GM21360 (cell line): Measurements from ENCODE around the gene PLOD1.

Experiments
- ATAC-seq: cut with Tn5 transposase; IDR thresholded peaks from one replicate; pipeline ENCODE4 v1.9.1; 2021; ENCODE audit warnings: mild to moderate bottlenecking, moderate library complexity; ENCODE audit not compliant: unreplicated experiment

PLOD1 gene

DNA sequence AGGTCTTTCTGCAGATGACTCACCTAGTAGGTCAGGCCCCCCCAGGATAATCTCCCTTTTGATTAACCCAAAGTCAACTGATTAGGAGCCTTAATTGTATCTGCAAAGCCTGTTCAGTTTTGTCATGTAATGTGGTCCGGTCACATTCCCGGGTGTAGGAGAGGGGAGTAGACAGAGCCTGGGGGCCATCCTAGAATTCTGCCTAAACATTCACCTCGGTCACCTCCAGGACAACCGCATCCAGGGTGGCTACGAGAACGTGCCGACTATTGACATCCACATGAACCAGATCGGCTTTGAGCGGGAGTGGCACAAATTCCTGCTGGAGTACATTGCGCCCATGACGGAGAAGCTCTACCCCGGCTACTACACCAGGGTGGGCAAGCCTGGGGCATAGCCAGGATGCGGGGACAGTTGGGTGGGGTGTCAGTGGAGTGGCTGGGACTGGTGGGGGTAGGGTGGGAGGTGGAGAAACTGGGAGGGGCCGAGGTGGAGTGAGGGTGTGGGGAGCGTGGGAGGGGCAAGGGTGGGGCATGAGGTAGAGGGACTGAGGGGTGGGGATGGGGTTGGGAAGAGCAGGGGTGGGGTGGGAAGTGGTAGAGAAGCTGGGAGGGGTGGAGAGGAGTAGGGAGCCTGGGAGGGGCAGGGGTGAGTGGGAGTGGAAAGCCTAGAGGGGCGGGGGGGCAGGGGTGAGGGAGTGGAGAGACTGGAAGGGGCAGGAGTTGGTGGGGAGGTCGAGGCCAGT lies 36.1 kb downstream of the PLOD1 start:
- ATAC-seq, result no peak

DNA sequence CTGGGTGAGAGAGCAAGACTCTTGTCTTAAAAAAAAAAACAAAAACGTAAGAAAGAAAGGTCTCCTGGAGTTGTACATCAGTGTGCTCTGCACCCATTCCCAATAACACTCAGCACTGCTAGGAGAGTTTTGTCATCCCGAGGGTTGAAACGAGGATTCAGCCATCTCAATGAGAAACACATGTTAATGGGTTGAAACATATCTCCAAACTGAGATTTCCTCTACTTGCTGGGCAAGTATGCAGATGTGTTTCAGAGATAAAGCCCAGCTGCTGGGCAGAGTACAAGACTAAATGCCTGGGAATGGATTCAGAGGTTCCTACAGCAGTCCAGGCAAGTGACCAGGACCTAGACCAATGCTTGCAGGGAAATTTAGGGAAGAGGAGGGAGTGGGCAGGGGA lies 43.1 kb downstream of the PLOD1 start:
- no peak for ATAC-seq

DNA sequence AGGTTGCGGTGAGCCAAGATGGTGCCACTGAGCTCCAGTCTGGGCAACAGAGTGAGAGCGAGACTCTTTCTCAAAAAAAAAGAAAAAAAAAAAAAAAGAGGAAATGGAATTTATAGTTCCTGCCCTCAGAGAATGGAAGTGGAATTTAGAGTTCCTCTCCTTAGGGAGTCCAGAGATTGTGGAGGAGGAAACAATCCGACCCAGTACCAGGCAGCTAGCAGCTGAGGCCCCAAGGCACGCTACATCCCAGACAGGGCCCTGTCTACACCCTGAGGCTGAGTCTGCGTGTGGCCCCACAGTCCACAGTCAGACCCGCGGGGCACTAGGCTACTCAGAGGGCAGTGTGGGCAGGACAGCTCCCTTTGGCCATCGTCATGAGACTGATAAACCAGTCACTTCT lies 43.8 kb downstream of the PLOD1 start:
- no peak for ATAC-seq

DNA sequence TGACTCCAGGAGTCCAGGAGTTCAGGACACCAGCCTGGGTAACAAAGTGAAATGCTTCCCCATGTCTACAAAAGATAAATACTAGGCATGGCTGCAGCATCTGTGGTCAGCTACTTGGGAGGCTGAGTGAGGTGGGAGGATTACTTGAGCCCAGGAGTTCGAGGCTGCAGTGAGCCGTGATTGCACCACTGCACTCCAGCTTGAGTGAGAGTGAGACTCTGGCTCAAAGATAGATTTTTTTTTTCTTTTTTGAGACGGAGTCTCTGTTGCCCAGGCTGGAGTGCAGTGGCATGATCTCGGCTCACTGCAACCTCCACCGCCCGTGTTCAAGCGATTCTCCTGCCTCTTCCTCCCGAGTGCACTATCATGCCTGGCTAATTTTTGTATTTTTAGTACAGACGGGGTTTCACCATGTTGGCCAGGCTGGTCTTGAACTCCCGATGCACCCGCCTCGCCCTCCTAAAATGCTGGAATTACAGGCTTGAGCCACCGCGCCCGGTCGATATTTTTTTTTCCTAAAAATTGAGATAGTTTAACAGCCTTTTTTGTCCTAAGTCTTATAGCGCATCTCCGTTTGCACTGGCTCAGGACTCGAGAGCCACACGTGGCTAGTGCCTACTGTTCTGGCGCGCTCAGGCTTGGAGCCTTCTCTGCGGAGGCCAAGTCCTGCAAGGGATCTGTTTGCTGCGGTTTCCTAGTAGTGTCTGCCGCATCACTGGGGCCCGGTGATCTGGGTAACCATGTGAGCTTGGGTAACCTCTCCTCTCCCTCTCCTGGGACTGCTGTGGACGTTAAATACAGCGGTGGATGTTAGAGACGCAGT lies 44.7 kb downstream of the PLOD1 start:
- ATAC-seq, result no peak

DNA sequence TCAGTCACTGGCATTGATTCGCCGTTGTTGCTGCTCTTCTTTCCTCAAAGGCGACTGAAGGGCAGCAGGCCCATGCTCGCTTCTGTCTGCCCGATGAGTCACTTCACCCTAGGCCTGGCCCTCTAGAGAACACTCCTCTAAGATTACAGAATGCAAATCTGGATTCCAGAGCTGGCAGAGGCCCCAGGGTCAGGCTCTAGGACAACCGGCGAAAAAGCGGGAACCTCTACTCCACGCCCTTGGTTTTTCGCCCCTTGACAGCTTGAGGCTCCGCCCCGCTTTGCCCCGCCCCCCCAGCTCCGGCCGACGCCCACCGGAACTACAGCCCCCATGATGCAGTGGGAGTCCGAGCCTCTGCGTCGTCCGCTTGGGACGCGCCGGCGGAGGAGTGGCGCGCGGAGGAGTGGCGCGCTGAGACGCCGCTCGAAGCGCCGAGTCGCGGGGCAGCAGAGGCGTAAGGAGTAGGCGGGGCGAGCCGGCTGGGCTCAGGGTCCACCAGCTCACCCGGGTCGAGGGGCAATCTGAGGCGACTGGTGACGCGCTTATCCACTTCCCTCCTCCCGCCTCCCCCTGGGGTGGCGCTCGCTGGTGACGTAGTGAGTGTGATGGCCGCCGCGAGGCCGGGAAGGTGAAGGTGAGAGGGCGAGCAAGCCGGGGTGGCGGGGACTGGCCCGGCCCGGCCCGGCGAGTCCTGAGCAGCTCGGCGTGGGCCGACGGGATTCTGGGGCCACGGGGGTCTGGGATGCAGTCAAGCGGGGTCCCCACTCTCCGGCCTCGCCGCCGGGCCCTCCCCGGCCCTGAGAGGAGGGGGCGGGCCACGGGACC lies 45.5 kb downstream of the PLOD1 start, which contains the start of gene MFN2:
Gene MFN2 (plus strand): TSS at position 594 of the 825 bp plus-strand sequence. CDS start 8,725 bp downstream, outside the sequence.
- peak; percentile 83 for ATAC-seq

DNA sequence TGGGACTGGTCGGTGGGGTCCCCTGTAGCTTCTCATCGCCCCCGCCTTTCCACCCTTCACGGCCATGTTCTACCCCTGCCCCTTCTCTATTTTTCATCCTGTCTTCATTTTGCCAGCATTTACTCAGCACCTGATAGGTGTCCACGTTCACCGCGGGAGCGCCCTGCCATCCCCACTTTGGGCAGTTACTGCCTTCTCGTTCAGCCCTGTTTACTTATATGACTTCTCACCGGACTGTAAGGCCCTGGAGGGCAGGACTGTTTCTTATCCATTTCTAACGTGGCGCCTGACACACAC lies 46.1 kb downstream of the PLOD1 start:
- ATAC-seq, result no peak

DNA sequence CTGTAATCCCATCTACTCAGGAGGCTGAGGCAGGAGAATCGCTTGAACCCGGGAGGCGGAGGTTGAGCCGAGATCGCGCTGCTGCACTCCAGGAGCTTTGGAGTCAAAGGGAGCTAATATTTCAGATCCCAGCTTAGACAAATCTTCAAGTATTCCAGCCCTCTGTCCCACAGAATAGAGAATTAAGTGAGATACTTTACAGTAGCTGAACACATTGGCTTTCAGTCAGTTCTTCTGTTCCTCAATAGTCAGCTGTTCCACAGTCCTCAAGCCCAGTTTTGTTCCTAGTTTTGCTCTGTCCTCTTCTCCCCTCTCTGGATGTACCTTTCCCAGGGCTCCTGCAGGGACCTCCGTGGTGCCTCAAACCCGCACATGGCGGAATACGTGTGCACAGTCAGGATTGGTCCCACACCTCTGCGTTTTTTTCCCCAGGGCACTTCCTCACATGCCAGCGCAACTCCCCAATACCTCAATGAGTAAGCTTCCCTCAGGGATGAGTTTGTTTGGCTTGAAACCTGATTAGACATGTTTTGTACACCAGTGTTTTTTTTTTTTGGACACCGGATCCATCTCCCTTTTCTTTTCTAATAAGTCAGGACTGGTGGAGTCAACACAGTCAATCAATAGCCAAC lies 47.0 kb downstream of the PLOD1 start:
- no peak for ATAC-seq

DNA sequence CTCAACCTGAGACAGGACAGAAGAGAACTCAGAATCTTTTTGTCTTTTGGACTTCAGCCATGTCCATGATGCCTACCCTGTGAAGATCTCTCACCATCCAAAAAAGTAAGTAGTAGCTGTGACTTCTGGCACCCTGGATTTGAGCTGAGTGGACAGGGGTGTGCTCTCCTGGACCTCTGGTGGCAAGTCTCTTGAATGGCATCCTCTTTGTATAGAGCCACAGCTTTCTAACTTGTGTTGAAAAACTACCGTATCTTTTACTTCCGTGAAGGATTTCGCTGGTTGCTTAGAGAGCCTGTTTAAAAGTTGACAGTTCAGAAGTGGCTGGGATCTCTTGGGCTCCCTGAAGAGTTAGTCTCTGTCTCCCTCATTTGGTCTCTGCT lies 47.5 kb downstream of the PLOD1 start:
- no peak for ATAC-seq

DNA sequence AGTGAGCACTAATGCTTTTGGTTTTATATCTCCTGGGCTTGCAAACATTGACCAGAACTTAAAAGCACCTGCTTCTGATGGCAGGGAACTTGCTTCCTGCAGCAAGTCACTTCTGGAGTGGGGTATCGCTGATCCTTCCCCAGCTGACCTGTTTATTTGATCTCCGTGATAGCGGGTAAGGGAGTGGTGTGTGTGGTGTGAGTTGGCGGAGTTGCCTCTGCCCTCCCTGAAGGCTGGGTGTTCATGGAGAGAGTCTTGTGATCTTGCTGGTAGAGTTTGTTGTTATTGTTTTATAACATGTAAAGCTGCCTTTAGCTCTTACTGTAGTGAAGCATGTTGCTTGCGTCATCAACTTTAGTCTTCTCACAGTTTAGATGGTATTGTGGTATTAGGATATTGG lies 49.6 kb downstream of the PLOD1 start:
- no peak for ATAC-seq

DNA sequence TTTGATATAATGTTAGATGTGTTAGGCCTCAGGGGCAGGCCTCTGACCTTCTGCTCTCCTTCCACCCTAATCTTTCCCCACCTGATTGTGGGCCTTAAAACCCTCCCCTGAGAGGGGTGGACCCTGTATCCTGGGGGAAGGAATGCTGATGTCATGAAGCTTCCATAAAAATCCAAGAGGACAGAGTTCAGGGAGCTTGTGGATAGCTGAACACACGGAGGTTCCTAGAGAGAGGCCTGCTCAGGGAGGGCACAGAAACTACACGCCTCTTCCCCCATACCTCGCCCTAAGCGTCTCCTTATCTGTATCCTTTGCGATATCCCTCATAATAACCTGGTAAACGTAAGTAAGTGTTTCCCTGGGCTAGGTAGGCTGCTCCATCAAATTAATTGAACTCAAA lies 50.1 kb downstream of the PLOD1 start:
- no peak for ATAC-seq

DNA sequence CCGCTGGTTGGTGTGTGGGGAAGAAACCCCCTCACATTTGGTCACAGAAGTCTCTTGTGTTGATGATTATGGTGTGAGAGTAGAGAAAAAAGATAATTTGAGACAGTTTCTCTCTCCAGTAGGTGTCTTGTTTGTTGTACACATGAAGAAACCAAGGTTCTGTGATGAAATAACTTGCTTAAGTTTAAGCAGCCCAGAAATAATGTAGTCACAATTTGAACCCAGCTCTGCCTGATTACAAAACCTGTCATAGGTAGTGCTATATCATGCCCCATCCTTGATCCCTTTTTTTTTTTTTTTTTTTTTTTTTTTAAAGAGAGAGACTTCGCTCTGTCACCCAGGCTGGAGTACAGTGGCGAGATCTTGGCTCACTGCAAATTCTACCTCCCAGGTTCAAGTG lies 50.7 kb downstream of the PLOD1 start:
- no peak for ATAC-seq

DNA sequence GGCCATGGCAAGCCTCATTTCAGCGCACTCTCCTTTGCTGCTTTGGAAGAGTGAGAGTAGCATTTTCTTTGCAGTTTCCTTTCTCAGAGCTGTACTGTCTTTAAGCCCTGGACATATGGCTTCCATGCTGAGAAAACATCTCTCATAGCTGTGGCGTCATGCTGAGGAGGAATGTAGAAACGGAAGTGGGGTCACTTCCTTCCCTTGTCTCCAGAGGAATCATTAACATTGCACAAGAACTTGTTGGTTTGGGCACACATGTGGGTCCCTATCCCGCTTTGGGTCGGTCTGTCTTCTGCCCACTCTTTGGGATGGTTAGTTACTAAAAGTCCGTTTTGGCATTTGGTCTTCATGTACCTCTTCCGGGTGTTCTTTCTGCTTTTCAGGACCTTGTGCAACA lies 51.3 kb downstream of the PLOD1 start:
- no peak for ATAC-seq

DNA sequence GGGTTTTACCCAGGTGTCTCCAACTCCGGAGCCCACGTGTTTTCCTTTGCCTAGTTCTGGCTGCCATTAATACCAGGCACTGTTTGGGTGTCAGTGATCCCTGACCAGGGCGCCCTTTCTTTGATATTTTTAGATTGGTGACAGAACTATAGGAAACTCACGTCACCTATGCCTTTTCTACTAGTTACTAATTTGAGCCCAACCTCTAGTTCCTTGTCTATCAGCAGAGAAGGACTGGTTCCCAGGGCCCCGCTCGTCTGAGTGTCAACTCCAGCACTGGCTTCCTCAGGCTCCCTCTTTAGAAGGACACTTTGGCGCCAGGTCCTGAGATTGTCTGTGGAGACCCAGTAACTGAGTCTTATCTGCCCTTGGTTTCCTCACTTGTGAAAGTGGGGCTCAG lies 55.2 kb downstream of the PLOD1 start:
- ATAC-seq, result no peak

DNA sequence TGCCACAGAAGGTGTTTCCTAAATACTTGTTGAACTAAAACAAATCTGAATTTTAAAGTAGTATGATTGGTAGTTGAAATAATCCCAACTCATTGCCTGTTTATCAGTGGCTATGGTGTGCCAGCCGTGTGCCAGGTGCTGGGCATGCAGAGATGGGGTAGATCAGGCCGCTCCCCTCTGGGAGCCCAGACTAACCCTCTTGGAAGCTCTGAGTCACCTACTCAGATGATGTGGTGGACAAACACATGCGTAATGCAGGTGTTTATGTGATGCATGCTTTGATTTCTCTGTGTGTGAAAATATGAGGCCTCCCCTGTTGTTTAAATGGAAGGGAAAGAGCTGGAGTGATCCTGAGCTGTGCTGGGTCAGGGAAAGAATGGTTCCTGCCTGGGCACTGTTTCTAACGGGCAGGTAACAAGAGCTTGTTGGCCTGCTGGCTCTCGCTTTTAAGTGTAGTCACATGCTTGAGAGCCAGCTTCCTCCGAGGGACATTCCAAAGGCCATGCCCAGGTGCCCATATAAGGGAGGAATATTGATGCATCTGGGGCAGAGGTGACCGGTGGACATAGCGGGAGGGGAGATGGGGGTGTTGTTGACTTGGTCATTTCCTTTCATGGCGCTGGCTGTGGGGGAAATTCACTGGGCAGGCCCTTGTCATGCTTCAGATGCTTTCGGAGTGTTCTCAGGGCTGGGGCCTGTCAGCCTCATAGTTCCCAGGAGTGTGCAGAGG lies 56.0 kb downstream of the PLOD1 start:
- ATAC-seq, result no peak

DNA sequence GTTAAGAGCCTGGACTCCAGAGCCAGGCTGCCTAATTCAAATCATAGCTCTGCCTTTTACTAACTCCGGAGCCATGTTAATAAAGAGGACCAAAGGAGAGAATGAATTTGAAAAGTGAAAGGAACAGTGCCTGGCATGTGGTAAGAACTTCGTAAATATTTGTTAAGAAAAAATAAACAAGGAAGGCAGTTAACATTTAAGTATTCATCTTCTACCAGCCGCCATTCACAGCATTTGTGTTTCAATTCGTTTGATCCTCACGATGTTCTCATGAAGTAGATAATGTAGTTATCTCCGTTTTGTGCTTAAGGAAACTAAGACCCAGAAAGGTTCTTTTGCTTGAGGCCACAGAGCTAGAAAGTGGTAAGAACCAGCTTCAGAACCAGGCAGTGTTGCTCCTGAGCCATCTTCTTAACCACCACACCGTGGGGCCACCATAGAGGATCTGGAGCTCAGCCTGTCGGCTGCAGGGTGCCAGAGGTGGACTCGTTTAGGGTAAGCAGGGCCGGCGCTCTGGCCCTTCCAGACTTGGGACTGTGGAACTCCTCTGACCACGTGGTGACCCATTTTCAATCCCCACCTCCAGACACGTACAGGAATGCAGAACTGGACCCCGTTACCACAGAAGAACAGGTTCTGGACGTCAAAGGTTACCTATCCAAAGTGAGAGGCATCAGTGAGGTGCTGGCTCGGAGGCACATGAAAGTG lies 57.6 kb downstream of the PLOD1 start:
- ATAC-seq, result no peak

DNA sequence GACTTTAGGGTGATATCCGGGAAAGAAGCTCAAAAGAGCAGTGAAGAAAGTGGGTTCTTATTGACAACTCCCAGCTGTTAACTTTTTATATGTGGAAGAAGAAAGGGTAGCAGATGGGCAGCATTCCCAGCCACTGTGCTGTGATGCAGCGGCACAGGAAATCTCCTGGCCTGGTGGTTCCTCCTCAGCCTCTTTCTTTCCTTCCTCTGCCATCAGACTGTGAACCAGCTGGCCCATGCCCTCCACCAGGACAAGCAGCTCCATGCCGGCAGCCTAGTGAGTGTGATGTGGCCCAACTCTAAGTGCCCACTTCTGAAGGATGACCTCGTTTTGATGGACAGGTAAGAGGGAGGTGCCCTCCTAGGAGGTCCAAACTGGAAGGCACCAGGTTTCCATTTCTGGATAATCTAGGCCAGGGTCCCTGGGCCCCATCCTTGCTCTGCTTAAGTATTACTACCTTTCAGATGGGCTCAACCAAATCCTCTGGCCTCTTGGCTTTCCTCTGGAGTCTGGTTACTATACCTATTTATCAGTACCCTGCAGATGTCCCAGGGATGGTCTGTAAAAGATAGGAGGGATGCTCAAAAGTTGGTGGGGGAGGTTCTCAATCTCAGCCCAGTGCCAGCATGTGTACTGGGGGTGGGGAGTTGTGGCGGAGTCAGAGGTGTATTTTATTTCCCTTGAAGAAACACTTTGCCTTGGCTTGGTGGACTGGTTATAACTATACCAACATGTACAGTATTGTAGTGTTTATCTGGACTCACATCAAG lies 62.7 kb downstream of the PLOD1 start:
- no peak for ATAC-seq

DNA sequence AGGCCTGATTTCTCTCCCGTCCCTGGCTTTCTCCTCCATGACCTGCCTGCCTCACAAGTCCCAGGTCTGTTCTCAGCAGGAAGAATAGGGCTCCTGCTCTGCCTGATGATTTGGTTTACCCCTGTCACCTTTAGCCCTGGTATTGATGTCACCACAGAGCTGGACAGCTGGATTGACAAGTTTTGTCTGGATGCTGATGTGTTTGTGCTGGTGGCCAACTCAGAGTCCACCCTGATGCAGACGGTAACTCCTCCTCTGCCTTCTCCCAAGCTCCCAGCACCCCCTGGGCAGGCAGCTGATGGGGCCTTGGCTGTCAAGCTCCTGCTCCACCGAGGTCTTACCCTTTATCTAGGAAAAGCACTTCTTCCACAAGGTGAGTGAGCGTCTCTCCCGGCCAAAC lies 64.1 kb downstream of the PLOD1 start:
- ATAC-seq, result no peak

DNA sequence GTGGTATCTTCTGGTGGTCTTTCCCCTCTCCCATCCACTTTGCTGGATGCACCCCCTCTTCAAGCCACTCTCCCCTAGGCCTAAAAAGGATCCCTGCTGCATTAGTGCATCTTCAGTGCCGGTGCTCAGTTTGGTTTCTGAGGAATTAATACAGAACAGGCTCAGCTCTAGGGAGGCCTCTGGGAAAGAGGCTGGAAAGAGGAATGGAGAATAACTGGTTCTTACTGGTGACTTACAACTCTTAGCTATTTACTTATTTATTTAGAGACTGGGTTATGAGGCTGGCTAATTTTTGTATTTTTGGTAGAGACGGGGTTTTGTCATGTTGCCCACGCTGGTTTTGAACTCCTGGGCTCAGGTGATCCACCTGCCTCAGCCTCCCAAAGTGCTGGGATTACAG lies 64.7 kb downstream of the PLOD1 start:
- no peak for ATAC-seq

DNA sequence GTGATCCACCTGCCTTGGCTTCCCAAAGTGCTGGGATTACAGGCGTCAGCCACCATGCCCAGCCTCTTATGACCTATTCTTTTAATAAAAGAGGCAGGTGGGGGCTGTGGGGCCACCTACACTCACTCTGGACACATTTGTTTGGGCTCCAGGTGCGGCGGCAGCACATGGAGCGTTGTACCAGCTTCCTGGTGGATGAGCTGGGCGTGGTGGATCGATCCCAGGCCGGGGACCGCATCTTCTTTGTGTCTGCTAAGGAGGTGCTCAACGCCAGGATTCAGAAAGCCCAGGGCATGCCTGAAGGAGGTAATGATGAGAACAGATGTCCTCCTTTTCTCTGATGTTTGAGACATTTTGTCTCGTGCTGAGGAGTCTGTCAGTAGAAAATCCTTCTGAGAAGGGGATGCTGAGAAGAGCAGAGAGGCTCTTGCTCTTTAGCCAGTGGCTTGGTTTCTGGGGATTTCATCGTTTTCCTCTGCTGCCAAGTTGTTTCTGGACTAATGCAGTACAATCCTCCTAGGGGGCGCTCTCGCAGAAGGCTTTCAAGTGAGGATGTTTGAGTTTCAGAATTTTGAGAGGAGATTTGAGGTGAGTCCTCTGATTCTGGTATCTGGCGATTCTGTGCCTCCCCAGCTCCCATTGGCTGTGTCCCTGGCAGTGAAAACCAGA lies 66.9 kb downstream of the PLOD1 start:
- ATAC-seq, result no peak
